ENCODE results near the gene MACROD1.

MACROD1 gene

GRCh38 chr11:64029773-64030172, 136.1 kb downstream of the MACROD1 start:
- DNase-seq: no peak

DNA sequence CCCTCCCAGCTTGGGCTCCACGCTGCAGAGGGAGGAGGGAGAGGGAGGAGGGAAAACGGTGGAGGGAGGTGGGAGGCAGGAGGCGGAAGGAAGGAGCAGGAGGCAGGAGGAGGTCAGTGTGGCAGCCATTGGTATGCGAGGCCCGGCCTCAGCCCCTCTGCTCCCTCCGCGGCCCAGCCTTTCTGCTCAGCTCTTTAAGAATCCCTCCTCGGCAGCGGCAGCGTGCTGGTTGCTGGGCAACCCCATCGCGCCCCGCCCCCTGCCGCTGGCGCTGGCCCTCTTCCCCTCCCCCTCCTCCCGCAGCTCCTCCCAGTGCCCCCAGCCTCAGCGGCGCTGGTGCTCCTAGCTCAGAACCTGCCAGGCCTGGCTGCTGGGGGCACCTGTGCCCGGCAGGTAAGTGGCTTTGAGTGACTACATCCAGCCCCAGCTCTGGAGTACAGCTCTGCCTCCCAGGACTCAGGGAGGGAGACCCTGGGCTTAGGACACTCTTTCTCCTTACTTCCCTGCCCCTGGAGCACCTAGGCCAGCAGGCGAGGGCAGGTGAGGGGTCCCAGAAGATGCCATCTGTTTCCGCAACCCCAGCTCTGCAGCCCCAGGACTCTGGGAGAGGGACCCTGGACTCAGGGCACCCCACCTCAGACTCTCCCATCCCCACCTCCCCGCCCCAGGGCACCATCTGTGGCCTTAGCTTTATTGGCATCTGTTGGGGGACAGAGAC, 137.4 kb downstream of the MACROD1 start:
- no peak for DNase-seq

- DNase-seq: no peak
Measured at GRCh38 chr11:64027651-64028397, 138.1 kb downstream of the MACROD1 start.

GRCh38 chr11:64026575-64027205, 139.2 kb downstream of the MACROD1 start:
- DNase-seq: no peak

DNA sequence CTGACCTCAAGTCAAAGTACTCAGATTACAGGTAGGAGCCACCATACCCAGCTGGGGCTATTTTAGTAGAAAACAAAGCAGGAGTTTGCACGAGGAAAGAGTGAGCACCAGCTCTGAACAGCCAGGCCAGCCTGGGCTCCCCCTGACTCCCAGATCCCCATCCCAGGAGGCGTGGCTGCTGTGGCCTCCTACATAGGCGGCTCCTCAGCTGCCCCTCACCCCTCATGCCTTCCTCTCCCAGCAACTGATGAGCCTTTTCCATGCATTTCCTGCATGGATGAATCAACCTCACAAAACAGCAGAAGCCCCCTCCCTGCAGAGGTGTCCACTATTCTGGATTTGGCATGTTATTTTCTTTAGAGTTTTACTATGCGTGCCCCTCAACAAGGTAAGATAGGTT, 140.7 kb downstream of the MACROD1 start:
- no peak for DNase-seq

DNA sequence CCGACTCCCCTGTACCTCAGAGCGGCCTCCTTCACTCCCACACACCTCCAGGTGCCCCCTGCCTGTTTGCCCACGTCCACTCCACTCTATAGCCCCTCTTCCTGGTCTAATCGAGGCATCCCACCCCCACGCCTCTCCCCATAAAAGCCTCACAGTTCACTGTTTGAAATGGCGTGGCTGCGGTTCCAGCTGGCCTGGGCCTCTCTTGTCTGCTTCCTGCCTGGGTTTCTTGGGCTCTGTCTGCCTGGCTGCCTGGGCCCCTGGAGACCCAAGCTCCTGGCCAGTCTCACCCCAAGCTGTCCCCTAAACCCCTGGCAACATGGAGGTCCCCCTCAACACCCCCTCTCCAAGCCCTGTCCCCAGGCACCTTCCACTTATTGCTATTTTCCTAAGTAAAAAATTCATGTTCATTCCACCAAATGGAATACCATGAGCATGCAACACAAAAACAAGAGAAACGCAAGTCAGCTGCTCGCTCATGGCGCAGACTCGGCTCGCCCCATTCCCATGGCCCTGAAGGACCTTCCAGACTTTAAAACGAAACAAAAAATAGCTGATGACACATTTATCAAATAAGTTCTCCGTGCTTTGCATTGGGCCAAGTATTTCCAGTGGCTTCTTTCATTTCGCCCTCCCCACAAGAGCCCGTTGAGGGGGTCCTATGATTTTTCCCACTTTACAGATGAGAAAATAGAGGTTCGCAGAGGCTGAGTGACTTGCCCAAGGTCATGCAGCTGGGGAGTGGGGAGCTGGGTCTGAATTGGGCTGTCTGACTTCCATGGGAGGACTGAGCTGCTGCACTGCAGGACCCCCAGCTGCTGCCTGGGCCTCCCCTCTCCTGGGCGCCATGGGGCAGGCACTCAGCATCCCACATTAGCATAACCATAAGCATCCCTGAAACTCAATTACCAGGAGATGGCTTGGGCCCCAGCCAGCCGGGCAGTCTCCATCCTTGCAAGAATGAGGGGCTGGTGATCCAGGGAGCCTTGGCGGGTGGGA, 141.9 kb downstream of the MACROD1 start:
- DNase-seq: no peak

- DNase-seq: no peak
Measured at GRCh38 chr11:64022125-64022784, 143.7 kb downstream of the MACROD1 start.

GRCh38 chr11:64021757-64022093, 144.2 kb downstream of the MACROD1 start:
- no peak for DNase-seq

DNA sequence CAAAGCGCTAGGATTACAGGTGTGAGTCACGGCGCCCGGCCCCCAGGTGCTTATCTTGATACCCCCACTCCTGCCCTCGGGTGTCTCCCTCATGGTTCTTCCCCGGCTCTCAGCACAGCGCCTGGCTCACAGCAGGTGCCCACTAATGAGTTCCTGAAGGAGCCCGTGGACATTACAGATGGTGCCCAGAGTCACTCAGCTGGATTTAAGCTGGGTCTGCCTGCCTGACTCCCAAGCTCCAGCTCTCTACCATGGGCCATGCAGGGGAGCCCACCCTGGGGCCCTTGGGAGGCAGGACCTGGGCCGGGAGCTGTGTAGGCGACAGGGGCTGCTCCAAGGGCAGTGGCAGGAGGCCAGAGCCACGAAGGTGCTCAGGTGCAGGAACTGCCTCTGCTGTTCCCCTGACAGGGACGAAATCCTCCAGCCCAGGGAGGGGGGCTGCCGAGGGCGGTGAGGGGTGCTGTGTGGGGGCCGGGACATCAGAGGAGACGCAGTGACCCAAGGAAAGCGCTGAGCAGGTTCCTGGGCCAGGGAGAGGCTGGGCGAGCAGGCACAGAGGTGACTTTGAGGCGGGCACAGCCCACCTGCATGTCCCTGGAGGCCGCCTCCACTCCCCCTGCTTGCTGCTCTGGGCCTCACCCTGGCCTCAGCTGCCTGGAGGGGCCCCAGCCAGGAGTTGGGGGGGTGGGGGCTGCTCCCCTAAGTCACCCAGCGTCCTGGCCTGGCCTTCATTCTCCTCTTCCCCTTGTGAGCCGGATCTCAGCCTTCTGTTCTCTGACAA, 144.7 kb downstream of the MACROD1 start:
- DNase-seq: no peak

GRCh38 chr11:64019106-64020037, 146.5 kb downstream of the MACROD1 start:
- no peak for DNase-seq

DNA sequence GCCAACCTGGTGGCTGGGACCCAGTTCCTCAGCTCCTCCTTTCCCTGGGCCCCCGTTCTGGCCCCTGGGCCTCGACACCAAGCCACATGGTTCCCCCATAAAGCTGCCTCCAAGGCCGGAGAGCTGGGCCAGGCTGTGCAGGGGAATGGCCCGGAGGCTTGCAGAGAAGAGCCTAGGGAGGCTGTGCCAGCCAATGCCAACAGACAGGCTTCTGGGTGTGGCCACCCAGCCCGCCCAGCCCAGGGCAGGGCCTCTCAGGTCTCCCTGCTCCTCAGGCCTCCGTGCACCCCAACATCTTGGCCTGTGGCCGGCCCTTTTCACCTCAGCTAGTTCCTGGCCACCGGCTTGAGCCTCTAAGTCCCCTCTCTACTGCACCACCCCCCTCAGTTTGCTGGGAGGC, 147.6 kb downstream of the MACROD1 start:
- DNase-seq: no peak

- DNase-seq: no peak
Measured at GRCh38 chr11:64017945-64018224, 148.0 kb downstream of the MACROD1 start.

DNA sequence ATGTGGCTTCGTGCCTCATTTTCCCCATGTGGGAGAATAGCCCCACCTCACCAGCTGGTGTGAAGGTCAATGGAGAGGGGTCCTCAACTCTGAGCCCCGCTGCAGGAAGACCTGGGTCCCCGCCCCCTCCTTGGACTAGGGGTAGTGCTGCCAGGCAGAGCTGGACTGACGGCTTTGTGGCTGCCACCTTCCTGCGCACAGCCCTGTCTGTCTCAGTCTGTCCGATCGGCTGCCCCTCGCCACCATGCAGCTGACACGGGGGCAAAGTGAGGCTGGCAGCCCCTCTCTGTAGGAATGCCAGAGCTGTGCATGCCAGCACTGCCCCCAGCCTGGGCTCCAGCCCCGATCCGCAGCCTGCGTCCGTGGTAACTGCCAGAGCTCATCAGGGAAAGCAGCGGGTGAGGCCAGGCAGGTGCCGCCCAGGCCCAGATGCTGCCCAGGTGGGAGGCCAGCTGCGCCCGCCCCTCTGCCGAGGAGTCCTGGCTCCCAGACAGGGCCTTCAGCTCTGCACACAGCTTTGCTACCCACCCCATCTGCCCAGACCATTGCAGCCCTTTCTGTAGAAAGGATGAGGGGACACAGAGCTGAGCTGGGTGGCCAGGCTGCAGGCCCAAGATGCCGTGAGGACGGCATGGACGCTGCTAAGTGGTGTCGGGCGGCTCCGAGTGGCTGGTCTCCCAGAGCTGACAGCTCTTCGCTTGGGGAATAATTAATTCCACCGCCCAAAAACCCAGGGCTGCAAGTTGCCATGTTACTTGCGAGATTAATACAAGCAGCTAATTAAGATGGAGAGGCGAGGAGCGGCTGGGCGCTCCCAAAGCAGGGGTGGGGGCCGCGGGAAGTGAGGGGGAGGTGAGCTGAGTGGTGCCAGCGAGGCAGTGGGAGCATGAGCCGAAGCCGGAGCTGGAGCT, 149.7 kb downstream of the MACROD1 start:
- DNase-seq: no peak

GRCh38 chr11:64015510-64015909, 150.4 kb downstream of the MACROD1 start:
- DNase-seq: no peak

DNA sequence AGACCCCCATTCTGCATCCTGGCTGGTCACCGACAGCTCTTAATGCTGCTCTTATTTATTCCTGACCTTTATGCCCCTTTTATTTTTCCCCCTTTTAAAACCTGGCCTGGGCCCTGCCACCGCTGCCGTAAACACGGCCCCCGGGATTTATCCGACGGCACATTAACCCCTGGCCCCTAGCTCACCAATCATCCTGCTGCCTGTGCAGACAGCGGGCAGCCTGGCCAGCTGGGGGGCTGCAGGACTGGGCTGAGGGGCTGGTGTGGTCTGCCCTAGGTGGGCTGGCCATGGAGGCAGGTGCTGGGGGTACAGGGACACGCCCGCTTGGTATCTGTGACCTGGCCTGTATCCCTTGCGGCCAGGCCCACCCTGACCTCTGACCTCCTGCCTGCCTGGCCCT, 151.6 kb downstream of the MACROD1 start:
- DNase-seq: no peak

DNA sequence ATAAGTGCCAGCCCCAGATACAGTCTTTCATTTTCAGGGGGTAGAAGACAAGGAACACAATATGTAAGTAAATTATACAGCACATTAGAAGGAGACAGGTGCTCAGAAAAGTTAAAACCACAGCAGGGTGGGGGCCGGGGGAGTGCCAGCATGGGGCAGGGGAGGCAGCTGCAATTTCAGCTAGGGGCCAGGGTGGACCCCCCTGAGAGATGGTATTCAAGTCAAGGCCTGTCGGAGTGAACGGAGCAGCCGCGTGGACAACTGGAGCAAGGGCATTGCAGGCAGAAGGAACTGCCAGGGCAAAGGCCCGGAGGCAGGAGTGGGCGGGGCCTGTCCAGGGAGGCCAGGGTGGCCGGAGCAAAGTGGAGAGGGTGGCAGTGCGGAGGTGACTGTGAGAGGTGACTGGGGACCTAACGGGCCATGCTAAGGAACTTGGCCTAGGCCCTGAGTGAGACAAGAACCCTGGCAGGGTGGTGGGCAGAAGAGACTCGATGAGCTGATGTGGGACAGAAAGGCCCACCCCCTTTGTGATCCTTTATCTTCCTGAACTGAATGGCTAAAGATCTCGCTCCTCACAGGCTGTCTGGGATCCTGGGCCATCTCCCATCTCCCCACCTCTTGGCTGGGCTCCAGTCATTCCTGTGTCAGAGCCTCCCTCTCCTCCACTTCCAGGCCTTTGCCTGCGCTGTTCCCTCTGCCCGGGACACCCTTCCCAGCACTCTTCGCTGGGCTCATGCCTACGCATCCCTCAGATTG, 152.6 kb downstream of the MACROD1 start:
- DNase-seq: no peak

DNA sequence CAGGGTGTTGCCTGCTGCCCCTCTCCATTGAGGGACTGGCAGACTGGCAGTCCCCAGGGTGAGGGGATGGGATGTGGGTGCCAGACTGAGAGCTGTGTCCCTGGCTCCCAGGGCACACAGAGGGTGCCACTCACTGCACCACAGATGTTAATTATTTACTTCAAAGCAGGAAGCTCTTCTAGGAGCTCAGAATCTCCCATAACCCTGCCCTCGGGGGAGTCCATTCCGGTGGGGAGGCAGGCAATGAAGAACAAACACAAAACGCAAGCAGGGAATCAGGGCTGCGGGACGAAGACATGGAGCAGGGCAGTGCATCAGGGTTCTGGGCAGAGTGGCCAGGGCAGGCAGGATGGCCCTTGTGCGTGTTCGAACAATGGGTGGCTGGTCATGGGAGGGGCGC, 154.5 kb downstream of the MACROD1 start:
- no peak for DNase-seq

GRCh38 chr11:64010783-64011182, 155.1 kb downstream of the MACROD1 start:
- DNase-seq: no peak

GRCh38 chr11:64009710-64010109, 156.2 kb downstream of the MACROD1 start:
- DNase-seq: no peak
